GM08714 (cell line): ENCODE measurements around the gene EPHB2.
"Not testable (repeated sequence)": the region's sequence is repeated elsewhere in the genome, so short reads cannot be mapped to it uniquely, and the experiment has no call there.

Source experiments
- H3K4me3 ChIP-seq: fragments of 200-500 bp; sonication (Bioruptor generic); 2 replicates; pipeline ENCODE4 v1.5.1; 2014; ENCODE audit warnings: mild to moderate bottlenecking, low read length, inconsistent platforms
- ZNF274 ChIP-seq: IDR thresholded peaks from 2 replicates; pipeline ENCODE4 v1.6.1; 2012; ENCODE audit warnings: mild to moderate bottlenecking, low read depth, low read length

Gene EPHB2

DNA sequence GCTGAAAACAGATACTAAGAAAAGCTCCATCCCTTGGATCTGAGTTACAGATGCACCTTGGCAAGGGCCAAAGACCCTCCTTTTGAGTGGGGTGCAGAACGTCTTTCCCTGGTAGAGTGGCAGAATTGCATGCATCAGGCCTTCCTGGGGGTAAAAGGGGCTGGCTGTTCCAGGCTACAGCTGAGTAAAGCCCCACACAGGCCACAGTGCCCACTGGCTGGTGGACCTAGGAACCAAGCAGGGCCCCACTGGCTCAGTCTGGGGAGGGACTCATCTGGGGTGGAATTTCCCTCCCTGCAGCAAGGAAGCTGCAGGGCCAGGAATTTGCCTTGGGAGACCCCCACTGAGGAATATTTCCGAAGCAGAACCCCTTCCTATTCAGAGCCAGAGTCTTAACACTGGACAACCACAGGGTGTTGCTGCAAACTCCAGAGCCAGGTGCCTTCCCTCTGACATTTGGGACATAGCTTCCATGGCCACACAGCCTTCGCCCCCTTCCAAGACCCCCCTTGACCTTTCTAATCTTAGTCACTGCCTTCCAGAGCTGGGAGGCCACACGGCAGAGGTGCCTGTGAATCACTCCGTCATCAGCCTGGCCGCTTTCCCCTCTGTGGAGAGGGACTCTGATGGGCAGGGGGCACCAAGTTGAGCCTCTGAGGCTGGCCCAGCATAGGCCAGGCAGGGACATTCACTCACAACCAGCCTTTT is 209.5 kb downstream of the EPHB2 start:
- no peak overlapping the region for H3K4me3 ChIP-seq
- no peak for TF ChIP-seq ZNF274

- TF ChIP-seq ZNF274 = no peak
- no peak overlapping the region for H3K4me3 ChIP-seq
These were observed 210.3 kb downstream of the EPHB2 start for GRCh38 chr1:22920734-22921451.

DNA sequence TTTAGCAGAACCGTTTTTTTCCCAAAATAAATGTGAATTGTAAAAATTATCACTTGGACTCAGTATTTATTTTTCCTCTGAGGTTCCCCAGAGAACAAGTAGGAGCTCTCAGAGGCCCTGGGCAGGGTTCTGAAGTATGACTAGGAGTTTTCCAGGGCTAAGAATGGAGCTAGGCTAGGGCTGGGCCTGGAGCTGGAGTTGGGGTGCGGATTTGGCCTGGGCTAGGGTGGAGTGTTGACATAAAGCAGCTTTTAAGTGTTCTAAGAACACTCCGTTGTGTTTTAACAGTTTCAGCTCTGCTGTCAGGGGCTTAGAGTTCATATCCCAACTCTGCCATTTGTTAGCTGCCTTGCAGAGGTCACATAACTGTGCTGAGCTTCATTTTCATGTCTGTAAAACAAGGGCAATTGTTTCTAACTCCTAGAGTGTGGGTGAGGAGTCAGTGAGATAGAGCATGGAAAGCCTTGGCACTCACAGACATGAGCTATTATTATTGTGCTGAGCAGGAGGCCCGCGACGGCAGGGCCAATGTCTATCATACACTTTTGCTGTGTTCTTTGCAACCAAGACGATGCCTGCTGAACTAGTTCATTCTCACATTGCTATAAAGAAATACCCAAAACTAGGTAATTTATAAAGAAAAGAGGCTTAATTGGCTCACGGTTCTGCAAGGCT is 210.9 kb downstream of the EPHB2 start:
- no peak overlapping the region for H3K4me3 ChIP-seq
- TF ChIP-seq ZNF274 = no peak

GRCh38 chr1:22922640-22923039 is 212.0 kb downstream of the EPHB2 start:
- H3K4me3 ChIP-seq = no peak overlapping the region
- TF ChIP-seq ZNF274 = no peak

- no peak for TF ChIP-seq ZNF274
- H3K4me3 ChIP-seq = no peak overlapping the region
These were observed 214.5 kb downstream of the EPHB2 start for GRCh38 chr1:22925111-22925510.

GRCh38 chr1:22930240-22930912 is 219.7 kb downstream of the EPHB2 start:
- no peak for TF ChIP-seq ZNF274
- no peak overlapping the region for H3K4me3 ChIP-seq

GRCh38 chr1:22932803-22933470 is 222.3 kb downstream of the EPHB2 start:
- H3K4me3 ChIP-seq = no peak overlapping the region
- no peak for TF ChIP-seq ZNF274

GRCh38 chr1:22935433-22935832 is 224.8 kb downstream of the EPHB2 start:
- no peak overlapping the region for H3K4me3 ChIP-seq
- TF ChIP-seq ZNF274 = no peak

- no peak overlapping the region for H3K4me3 ChIP-seq
- TF ChIP-seq ZNF274 = no peak
These were observed 226.0 kb downstream of the EPHB2 start for GRCh38 chr1:22936681-22937080.

GRCh38 chr1:22941257-22941656 is 230.6 kb downstream of the EPHB2 start:
- no peak overlapping the region for H3K4me3 ChIP-seq
- TF ChIP-seq ZNF274 = no peak

DNA sequence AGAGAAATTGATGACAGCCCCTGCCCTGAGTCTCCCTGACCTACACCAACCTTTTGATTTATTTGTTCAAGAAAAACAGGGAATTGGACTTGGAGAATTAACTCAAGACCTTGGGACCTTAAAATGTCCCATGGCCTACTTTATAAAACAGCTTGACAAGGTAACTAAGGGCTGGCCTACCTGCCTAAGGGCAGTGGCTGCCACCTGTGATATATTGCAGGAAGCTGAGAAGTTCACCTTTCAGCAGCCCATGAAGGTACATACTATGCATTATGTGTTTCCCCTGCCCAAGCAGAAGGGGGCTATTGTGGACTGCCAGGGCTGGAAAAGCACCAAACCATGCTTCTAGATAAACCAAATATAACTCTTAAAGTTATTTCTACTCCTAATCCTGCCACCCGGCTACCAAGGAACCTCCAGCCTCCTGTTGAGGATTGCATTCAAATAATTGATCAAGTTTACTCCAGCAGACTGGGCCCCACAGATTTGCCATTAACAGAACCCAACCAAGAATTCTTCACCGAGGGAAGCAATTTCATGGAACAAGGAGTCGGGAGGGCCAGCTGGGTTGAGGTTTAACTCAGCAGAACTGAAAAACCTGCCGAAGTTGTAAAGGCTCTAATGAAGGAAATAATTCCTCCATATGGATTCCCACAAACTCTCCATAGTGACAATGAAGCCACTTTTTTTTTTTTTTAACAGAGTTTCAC is 233.9 kb downstream of the EPHB2 start:
- no peak for TF ChIP-seq ZNF274
- no peak overlapping the region for H3K4me3 ChIP-seq

DNA sequence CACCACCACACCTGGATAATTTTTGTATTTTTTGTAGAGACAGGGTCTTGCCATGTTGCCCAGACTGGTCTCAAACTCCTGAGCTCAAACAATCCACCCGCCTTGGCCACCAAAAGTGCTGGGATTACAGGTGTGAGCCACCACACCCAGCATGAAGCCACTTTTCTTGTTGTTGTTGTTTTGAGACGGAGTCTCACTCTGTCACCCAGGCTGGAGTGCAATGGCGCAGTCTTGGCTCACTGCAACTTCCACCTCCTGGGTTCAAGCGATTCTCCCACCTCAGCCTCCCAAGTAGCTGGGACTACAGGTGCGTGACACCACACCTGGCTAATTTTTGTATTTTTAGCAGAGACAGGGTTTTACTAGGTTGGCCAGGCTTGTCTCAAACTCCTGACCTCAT is 234.5 kb downstream of the EPHB2 start:
- H3K4me3 ChIP-seq = not testable (repeated sequence)

DNA sequence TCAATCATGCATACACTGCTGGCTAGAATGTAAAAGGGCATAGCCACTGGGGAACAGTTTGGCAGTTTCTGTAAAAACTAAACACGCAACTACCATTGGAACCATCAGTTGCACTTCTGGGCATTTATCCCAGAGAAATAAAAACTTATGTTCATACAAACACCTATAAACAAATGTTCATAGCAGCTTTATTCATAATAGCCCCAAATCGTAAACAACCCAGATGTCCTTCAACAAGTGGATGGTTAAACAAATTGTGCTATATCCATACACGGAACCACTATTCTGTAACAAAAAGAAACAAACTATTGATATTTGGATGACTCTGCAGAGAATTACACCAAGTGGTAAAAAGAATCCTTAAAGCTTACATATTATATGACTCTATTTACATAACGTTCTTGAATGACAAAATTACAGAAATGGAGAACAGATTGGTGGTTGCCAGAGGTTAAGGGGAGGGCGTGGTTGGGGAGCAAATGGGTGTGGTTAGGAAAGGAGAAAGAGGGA is 239.2 kb downstream of the EPHB2 start:
- H3K4me3 ChIP-seq = no peak overlapping the region
- no peak for TF ChIP-seq ZNF274
